GM19328 (cell line): ENCODE data around the gene ARID3A.

Source experiments
- ATAC-seq: cut with Tn5 transposase; IDR thresholded peaks from one replicate; pipeline ENCODE4 v1.9.1; 2021; ENCODE audit warnings: mild to moderate bottlenecking, moderate library complexity; ENCODE audit not compliant: unreplicated experiment

Gene ARID3A

GRCh38 chr19:984165-984967, 58.5 kb downstream of the ARID3A start, which contains the start of gene WDR18:
WDR18 (plus strand) TSS chr19:984345; CDS start chr19:984354, 9 bp downstream.
- ATAC-seq: peak; percentile 70

GRCh38 chr19:986083-986482, 60.2 kb downstream of the ARID3A start:
- no peak for ATAC-seq

- no peak for ATAC-seq
These were observed 62.2 kb downstream of the ARID3A start for GRCh38 chr19:988081-988480.

GRCh38 chr19:988510-988909, 62.7 kb downstream of the ARID3A start:
- no peak for ATAC-seq

- no peak for ATAC-seq
These were observed 63.7 kb downstream of the ARID3A start for GRCh38 chr19:989381-990081.

- ATAC-seq: no peak
These were observed 64.3 kb downstream of the ARID3A start for GRCh38 chr19:990119-990571.

GRCh38 chr19:990746-991145, 64.9 kb downstream of the ARID3A start:
- no peak for ATAC-seq

GRCh38 chr19:991174-991931, 65.5 kb downstream of the ARID3A start:
- no peak for ATAC-seq

- ATAC-seq: no peak
These were observed 66.3 kb downstream of the ARID3A start for GRCh38 chr19:991932-992669.

GRCh38 chr19:992670-993055, 66.8 kb downstream of the ARID3A start:
- no peak for ATAC-seq

GRCh38 chr19:993361-993830, 67.6 kb downstream of the ARID3A start:
- no peak for ATAC-seq

- no peak for ATAC-seq
These were observed 68.1 kb downstream of the ARID3A start for GRCh38 chr19:993831-994393.

- ATAC-seq: no peak
These were observed 68.7 kb downstream of the ARID3A start for GRCh38 chr19:994516-994915.

GRCh38 chr19:995051-995827, 69.4 kb downstream of the ARID3A start:
- ATAC-seq: no peak

- ATAC-seq: no peak
These were observed 70.4 kb downstream of the ARID3A start for GRCh38 chr19:996051-996838.

- no peak for ATAC-seq
These were observed 72.2 kb downstream of the ARID3A start for GRCh38 chr19:998064-998463.

GRCh38 chr19:999379-999719, 73.5 kb downstream of the ARID3A start:
- ATAC-seq: no peak

- ATAC-seq: no peak
These were observed 74.3 kb downstream of the ARID3A start, which contains the start of gene GRIN3B for GRCh38 chr19:1000095-1000494. GRIN3B (plus strand) TSS chr19:1000419; CDS start chr19:1000438, 19 bp downstream.
